SK-N-DZ (cell line): ENCODE results near the gene CPEB1.

Experiments used
- DNase-seq: peaks from one replicate; pipeline ENCODE4 v3.0.0-alpha.2; 2015; ENCODE audit warnings: low spot score

CPEB1 gene

GRCh38 chr15:82595203-82595602 lies 52.0 kb downstream of the CPEB1 start:
- no peak for DNase-seq

- DNase-seq: no peak
These were observed 59.4 kb downstream of the CPEB1 start for GRCh38 chr15:82587805-82588204.

GRCh38 chr15:82585072-82585471 lies 62.1 kb downstream of the CPEB1 start:
- no peak for DNase-seq

GRCh38 chr15:82580713-82581112 lies 66.5 kb downstream of the CPEB1 start:
- no peak for DNase-seq

- DNase-seq: no peak
These were observed 71.8 kb downstream of the CPEB1 start for GRCh38 chr15:82575335-82575734.

GRCh38 chr15:82572986-82573385 lies 74.2 kb downstream of the CPEB1 start:
- no peak for DNase-seq

- DNase-seq: no peak
These were observed 74.9 kb downstream of the CPEB1 start for GRCh38 chr15:82572311-82572710.

GRCh38 chr15:82571722-82572222 lies 75.4 kb downstream of the CPEB1 start:
- peak; percentile 64 for DNase-seq

GRCh38 chr15:82570721-82571508 lies 76.2 kb downstream of the CPEB1 start:
- DNase-seq: peak; percentile 26

GRCh38 chr15:82569834-82570233 lies 77.3 kb downstream of the CPEB1 start:
- no peak for DNase-seq

GRCh38 chr15:82568986-82569385 lies 78.2 kb downstream of the CPEB1 start:
- DNase-seq: no peak

- DNase-seq: no peak
These were observed 79.5 kb downstream of the CPEB1 start for GRCh38 chr15:82567661-82568060.

GRCh38 chr15:82566690-82567089 lies 80.5 kb downstream of the CPEB1 start:
- no peak for DNase-seq

- DNase-seq: no peak
These were observed 88.7 kb downstream of the CPEB1 start for GRCh38 chr15:82558502-82558901.

- DNase-seq: no peak
These were observed 90.7 kb downstream of the CPEB1 start for GRCh38 chr15:82556315-82557035.

GRCh38 chr15:82554849-82555248 lies 92.3 kb downstream of the CPEB1 start:
- no peak for DNase-seq

GRCh38 chr15:82554351-82554750 lies 92.8 kb downstream of the CPEB1 start:
- DNase-seq: no peak

GRCh38 chr15:82553846-82554245 lies 93.3 kb downstream of the CPEB1 start:
- no peak for DNase-seq

GRCh38 chr15:82552861-82553260 lies 94.3 kb downstream of the CPEB1 start:
- no peak for DNase-seq

- no peak for DNase-seq
These were observed 95.4 kb downstream of the CPEB1 start for GRCh38 chr15:82551646-82552247.

GRCh38 chr15:82549199-82549665 lies 97.9 kb downstream of the CPEB1 start:
- no peak for DNase-seq

GRCh38 chr15:82548700-82549099 lies 98.5 kb downstream of the CPEB1 start:
- DNase-seq: no peak
